ENCODE measurements around the gene TMED10. TPM values are rescaled to one million over a fixed set of nuclear protein-coding genes. Genes with fewer than 3 reads are reported as not detected.

TMED10 gene
- total and polyA plus RNA-seq, 5 experiments from 2014 or later = 130 to 318 (median 219) TPM

DNA sequence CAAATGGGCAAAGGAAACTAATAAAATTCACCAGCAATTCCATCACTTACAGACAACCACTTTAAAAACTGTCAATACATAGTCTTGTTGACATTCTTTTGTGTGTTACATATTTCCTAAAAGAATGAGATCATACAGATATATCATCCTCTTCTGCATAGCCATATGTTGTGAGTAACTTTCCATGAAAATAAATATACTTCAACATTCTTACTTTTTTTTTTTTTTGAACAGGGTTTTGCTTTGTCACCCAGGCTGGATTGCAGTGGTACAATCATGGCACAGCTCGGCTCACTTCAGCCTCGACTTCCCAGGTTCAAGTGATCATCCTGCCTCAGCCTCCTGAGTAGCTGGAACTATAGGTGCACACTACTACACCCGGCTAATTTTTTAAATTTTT is 86.1 kb downstream of the TMED10 start:
- Mint-ChIP-seq H3K27ac (peak overlapping the region in 1 of 10 donors; percentile 37), H3K4me1 (no peaks in the 10 kb centered on the region), H3K4me3 (no peak overlapping the region), H3K36me3 (peaks cover 0 to 84% (median 25%) of the 10 kb centered on the region in 3 donors), H3K27me3 (no peaks in the 10 kb centered on the region), H3K9me3 (no peaks in the 10 kb centered on the region)
- POLR2A ChIA-PET = no interaction called here
- ATAC-seq (no peak), DNase-seq (no peak)

DNA sequence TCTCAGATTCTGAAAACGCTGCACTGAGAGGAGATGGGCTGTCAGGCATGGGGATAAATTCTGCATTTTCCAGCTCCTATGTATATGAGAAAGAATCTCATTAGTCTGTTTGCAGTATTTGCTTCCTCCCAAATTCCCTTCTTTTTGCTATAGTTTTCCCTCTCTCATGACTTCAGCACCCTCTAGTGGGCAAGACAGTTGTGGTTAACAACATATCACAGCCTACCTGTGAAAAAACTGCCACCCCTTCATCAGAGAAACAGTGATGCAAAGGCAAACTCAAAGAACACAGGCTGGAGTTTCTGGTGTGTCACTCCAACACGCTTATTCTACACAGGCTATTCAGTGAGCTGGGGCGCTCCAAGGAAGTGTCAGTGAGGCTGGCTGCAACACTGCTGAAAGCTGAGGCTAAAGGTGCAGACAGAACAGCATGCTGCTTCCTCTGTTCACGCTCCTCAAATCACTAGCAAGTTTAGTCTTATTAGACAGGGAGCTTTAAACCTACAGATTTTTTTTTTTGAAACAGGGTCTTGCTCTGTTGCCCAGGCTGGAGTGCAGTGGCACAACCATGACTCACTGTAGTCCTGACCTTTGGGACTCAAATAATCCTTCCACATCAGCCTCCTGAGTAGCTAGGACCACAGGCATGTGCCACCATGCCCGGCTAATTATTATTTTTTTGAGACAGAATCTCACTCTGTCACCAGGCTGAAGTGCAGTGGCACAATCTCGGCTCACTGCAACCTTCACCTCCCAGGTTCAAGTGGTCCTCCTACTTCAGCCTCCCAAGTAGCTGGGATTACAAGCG is 87.6 kb downstream of the TMED10 start:
- H3K4me1 Mint-ChIP-seq = no peaks in the 10 kb centered on the region
- H3K9me3 Mint-ChIP-seq = no peaks in the 10 kb centered on the region
- peak in 7 of 10 donors; percentile 25 to 73 (median 38) for DNase-seq
- POLR2A ChIA-PET = interaction anchor here (1.3 kb wide), 1 partner anchor 140 kb away, joined by 4 read pairs; no protein-coding TSS in a partner anchor
- peak; percentile 56 to 62 for ATAC-seq
- no peaks in the 10 kb centered on the region for H3K27me3 Mint-ChIP-seq
- H3K36me3 Mint-ChIP-seq = peaks cover 0 to 86% (median 26%) of the 10 kb centered on the region in 3 donors
- H3K4me3 Mint-ChIP-seq = no peak overlapping the region
- peak overlapping the region in 2 of 10 donors; percentile 14 to 29 for H3K27ac Mint-ChIP-seq

DNA sequence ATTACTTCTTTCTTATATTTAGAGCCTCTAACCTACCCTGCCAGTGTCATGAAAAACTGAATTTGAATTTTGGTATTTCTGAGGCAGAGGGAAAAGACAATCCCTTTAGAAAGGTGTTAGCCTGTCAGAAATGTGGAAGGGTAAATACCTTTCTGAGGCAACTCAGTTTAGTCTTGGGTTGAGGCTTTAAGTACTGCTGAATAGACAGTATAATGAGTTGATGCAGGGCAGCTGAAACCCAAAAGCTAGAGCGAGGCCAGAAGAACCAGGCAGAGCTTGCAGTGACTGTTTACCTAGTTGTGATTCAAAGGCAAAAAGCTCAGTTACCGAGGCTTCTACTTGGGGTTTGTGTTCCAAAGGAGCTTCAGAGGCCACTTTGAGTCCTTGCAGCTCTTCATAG is 88.3 kb downstream of the TMED10 start:
- Mint-ChIP-seq H3K4me3 (no peak overlapping the region), H3K27ac (no peak overlapping the region), H3K4me1 (no peaks in the 10 kb centered on the region), H3K36me3 (peaks cover 0 to 88% (median 26%) of the 10 kb centered on the region in 3 donors), H3K9me3 (no peaks in the 10 kb centered on the region), H3K27me3 (no peaks in the 10 kb centered on the region)
- no peak for ATAC-seq
- DNase-seq = no peak
- POLR2A ChIA-PET = interaction anchor here (1.3 kb wide), 1 partner anchor 139 kb away, joined by 4 read pairs; no protein-coding TSS in a partner anchor

DNA sequence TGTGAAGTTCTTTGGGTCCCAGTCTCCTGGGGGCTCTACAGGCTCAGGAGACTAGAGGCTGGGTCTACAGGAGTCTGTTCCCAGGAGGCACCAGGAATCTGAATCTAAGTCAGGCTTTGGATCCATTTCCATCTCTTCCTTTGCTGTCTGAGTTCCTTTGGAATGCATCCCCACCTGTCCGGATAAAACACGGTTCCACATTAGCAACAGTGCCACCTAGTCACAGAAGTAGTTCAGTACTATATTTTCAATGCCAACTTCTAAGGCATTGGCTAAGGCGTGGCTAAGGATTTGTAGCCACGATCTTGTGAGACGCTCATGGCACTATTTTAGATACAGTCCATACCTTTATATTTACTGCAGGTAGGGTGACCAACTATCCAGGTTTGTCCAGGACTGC is 91.9 kb downstream of the TMED10 start:
- DNase-seq (no peak), ATAC-seq (no peak)
- Mint-ChIP-seq H3K27ac (peak overlapping the region in 5 of 10 donors; percentile 5 to 73 (median 52)), H3K36me3 (peaks cover 0 to 75% (median 33%) of the 10 kb centered on the region in 3 donors), H3K27me3 (no peaks in the 10 kb centered on the region), H3K4me3 (no peak overlapping the region), H3K4me1 (no peaks in the 10 kb centered on the region), H3K9me3 (no peaks in the 10 kb centered on the region)
- POLR2A ChIA-PET = no interaction called here

DNA sequence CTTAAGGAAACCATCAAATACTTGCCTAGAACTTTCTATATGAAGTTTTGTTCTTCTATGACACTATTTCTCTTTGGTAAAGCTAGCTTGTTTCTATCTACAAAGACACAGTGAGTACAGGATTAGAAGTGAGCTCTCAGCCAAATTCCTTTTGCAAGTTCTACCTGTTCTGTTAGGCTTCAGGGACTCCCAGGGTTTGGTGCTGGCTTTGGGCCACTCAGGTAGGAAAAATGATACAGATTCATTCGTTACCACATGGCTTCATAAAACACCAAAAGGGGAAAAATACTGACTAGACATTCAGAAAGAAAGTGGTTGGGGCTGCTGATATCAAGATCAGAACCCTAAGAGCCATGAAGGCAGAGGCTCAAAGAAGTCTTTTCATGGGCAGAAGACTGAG is 93.1 kb downstream of the TMED10 start:
- ATAC-seq (no peak), DNase-seq (no peak)
- H3K36me3 Mint-ChIP-seq = peaks cover 0 to 69% (median 30%) of the 10 kb centered on the region in 3 donors
- no peaks in the 10 kb centered on the region for H3K27me3 Mint-ChIP-seq
- no peaks in the 10 kb centered on the region for H3K9me3 Mint-ChIP-seq
- POLR2A ChIA-PET = interaction anchor here (0.9 kb wide), 1 partner anchor 141 kb away, joined by 3 read pairs; no protein-coding TSS in a partner anchor
- H3K27ac Mint-ChIP-seq = peak overlapping the region in 4 of 10 donors; percentile 8 to 80 (median 56)
- no peak overlapping the region for H3K4me3 Mint-ChIP-seq
- no peaks in the 10 kb centered on the region for H3K4me1 Mint-ChIP-seq

DNA sequence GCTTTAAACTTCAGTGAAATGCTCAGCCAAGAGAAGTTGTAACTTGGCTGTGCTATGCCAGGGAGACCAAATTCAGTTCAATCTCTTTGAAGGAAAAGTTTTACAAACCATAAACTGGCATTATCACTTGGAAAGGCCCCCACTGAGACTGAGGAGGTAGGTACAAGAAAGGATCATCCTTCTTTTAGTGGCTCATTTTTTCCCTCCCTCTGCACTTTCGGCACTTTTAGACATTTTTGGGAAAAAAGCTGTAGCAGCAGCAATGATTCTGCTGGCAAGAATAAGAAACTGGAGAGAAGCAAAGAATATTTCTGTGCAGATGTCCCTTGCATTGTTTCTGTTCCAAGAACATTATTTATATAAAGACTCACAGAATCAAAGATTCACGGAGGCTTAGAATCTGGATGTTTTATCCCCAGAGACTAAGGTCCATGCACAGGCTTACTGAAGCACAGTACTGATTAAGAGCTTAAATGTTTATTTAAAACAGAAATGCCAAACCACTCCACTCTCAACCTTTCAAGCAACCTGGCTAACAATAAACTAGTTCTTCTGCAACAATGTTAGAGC is 94.7 kb downstream of the TMED10 start:
- DNase-seq (no peak), ATAC-seq (no peak)
- Mint-ChIP-seq H3K27me3 (no peaks in the 10 kb centered on the region), H3K4me3 (no peak overlapping the region), H3K4me1 (no peaks in the 10 kb centered on the region), H3K27ac (peak overlapping the region in 2 of 10 donors; percentile 34 to 63), H3K9me3 (no peaks in the 10 kb centered on the region), H3K36me3 (peaks cover 0 to 54% (median 20%) of the 10 kb centered on the region in 3 donors)
- POLR2A ChIA-PET = no interaction called here

Other genes with a start within 250 kb of the TMED10 start
- not detected for gene PGF, start 221.0 kb downstream of the TMED10 start, total RNA-seq
- gene PGF, start 221.0 kb downstream of the TMED10 start, polyA plus RNA-seq = under 1 TPM in 1 of 3 donors, not detected in 2; 0.13 TPM
- gene EIF2B2, start 173.7 kb downstream of the TMED10 start, total RNA-seq = 10 to 100 TPM; 28.7 to 36.7 TPM
- gene EIF2B2, start 173.7 kb downstream of the TMED10 start, polyA plus RNA-seq = 10 to 100 TPM; 14.1 to 26.7 (median 17.5) TPM
- gene MLH3, start 125.1 kb downstream of the TMED10 start, total RNA-seq = 10 to 100 TPM; 26.9 to 31.2 TPM
- 10 to 100 TPM in 2 of 3 donors, 1 to 10 TPM in 1; 9.3 to 11.9 (median 10.8) TPM for gene MLH3, start 125.1 kb downstream of the TMED10 start, polyA plus RNA-seq
- gene ACYP1, start 112.6 kb downstream of the TMED10 start, total RNA-seq = 10 to 100 TPM; 24.5 to 25.1 TPM
- 10 to 100 TPM; 12.8 to 17.7 (median 13.2) TPM for gene ACYP1, start 112.6 kb downstream of the TMED10 start, polyA plus RNA-seq
- under 1 TPM in 1 of 2 experiments, not detected in 1; 0.70 TPM for gene ZC2HC1C, start 107.0 kb downstream of the TMED10 start, total RNA-seq
- 1 to 10 TPM in 1 of 3 donors, under 1 TPM in 1, not detected in 1; 0.69 to 1.2 TPM for gene ZC2HC1C, start 107.0 kb downstream of the TMED10 start, polyA plus RNA-seq
- gene NEK9, start 49.6 kb downstream of the TMED10 start, total RNA-seq = 100 to 1,000 TPM; 134 to 137 TPM
- gene NEK9, start 49.6 kb downstream of the TMED10 start, polyA plus RNA-seq = 10 to 100 TPM; 18.5 to 19.8 (median 19.0) TPM
- 1 to 10 TPM; 9.4 to 9.6 TPM for gene FOS, start 102.2 kb upstream of the TMED10 start, total RNA-seq
- gene FOS, start 102.2 kb upstream of the TMED10 start, polyA plus RNA-seq = 100 to 1,000 TPM in 2 of 3 donors, 10 to 100 TPM in 1; 80.3 to 510 (median 252) TPM